Measurements from ENCODE around the gene TRPM3.

- TF ChIP-seq EZH2 (IDR thresholded peaks at IDR 0.05; ENCODE audit: borderline replicate concordance, low read length), result no peak
- TF ChIP-seq, protein P1, sequence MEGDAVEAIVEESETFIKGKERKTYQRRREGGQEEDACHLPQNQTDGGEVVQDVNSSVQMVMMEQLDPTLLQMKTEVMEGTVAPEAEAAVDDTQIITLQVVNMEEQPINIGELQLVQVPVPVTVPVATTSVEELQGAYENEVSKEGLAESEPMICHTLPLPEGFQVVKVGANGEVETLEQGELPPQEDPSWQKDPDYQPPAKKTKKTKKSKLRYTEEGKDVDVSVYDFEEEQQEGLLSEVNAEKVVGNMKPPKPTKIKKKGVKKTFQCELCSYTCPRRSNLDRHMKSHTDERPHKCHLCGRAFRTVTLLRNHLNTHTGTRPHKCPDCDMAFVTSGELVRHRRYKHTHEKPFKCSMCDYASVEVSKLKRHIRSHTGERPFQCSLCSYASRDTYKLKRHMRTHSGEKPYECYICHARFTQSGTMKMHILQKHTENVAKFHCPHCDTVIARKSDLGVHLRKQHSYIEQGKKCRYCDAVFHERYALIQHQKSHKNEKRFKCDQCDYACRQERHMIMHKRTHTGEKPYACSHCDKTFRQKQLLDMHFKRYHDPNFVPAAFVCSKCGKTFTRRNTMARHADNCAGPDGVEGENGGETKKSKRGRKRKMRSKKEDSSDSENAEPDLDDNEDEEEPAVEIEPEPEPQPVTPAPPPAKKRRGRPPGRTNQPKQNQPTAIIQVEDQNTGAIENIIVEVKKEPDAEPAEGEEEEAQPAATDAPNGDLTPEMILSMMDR (conservative IDR thresholded peaks at IDR 0.05 in 1 of 2, IDR thresholded peaks at IDR 0.05 in 1 of 2; ENCODE audit: extremely low read depth in 1 of 2, insufficient read depth in 1 of 2, low read depth in 1 of 2, low read length in 2 of 2), result no peak
These were observed 116.0 kb downstream of the TRPM3 start for GRCh38 chr9:71005456-71005855.
